SH-SY5Y (cell line): ENCODE data around the gene PLEKHG1.

ENCODE experiments used
- GATA2 ChIP-seq: IDR thresholded peaks from 2 replicates; pipeline ENCODE4 v1.6.1; 2011; ENCODE audit warnings: mild to moderate bottlenecking, low read depth, low read length
- GATA3 ChIP-seq: IDR thresholded peaks from 2 replicates; pipeline ENCODE4 v1.6.1; 2011; ENCODE audit warnings: low read depth, mild to moderate bottlenecking, low read length, moderate library complexity

PLEKHG1 gene

DNA sequence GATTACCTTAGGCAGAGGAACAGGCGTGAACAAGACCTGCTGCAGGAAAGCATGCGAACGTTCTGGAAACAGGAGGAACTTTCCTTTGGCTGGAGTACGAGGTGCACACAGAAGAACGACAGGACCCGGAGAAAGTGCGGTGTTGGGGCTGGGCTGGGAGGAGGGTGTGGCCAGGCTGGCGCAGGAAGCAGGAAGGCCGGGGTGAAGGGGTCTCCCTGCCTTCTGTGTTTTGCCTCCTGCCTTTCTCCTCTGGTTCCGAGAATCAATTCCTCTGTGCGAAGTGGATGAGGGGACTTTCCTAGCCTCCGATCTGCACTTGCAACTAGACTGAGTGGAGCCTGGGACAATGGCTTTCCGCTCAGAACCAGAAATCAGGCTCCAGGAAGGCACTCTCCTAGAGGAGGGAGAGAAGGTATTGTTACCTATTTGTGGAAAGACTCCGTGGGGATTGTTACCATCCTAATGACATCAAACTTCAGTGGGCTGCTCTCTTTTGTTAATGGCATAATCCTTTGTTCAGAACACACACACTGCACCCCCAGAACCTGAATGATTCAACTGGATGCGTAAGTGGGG lies 22.9 kb upstream of the PLEKHG1 start:
- TF ChIP-seq GATA2: no peak
- no peak for TF ChIP-seq GATA3

DNA sequence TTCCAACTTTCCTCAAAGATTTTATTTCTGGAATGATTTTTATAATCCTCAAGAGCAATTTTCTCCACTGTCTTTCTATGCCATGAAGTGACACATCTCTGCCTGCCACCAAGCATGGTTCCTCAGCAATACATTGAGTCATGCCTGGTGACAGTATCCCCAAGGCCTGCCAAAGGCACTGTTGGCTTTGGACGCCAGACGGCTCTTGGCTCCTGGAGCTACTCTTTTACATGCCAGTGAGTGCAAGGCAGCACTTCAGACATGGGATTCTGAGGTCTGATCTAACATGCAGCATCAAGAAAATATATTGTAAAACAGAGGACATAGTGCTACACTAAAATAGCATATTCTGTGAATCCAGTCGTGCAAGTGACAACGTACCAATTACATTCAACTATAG lies 20.1 kb upstream of the PLEKHG1 start:
- TF ChIP-seq GATA3 (no peak), GATA2 (no peak)

DNA sequence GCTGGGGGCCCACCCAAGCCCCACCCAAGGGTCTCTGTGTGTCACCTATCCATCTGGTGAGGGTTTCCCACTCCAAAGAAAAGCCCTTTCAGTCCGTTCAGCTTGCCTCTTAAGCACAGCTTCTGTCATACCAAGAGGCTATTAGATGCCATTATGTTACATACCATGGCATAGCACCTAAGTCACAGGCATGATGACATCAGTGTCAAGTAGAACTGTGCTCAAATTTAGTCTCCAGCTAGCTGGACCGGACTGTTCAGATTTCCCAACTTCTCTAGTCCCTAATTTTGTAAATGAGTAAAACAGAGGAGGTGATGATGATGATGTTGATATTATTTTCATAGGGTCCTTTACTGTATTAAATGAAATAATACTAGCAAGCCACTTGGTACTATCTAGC lies 19.2 kb upstream of the PLEKHG1 start:
- TF ChIP-seq GATA2: no peak
- TF ChIP-seq GATA3: no peak

DNA sequence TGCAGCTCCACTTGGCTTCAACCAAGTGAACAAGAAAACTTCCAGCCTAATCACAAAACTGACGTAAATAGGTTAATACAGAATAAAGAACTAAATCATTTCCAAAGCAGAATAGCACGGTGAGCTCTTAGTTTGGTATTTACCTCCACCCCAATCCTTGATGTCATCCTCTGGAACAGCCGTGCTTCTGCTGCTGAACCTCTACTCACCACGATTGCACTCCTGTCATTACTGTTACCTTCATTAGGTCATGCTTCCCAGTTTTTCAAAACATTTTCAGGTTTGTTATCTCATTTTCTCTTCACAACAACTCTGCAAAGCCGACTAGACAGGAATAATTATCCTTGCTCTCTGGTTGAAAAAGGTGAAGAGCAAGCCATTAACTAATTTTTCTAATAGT lies 15.6 kb upstream of the PLEKHG1 start:
- TF ChIP-seq GATA3 (no peak), GATA2 (no peak)

DNA sequence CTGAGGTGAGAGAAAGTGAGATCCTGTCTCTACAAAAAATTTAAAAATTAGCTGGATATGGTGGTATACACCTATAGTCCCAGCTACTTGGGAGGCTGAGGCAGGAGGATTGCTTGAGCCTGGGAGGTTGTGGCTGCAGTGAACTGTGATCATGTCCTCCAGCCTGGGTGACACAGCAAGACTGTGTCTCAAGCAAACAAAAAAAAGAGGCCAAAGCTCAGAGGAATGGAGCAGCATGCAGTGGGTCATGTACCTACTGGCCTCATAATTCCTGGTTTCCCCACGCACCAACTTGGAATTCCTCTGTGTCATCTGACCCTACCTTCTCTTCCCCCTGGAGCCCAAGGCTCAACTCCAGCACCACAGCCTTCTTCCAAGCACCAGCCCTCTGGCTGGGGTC lies 15.1 kb upstream of the PLEKHG1 start:
- TF ChIP-seq GATA3 (no peak), GATA2 (no peak)

DNA sequence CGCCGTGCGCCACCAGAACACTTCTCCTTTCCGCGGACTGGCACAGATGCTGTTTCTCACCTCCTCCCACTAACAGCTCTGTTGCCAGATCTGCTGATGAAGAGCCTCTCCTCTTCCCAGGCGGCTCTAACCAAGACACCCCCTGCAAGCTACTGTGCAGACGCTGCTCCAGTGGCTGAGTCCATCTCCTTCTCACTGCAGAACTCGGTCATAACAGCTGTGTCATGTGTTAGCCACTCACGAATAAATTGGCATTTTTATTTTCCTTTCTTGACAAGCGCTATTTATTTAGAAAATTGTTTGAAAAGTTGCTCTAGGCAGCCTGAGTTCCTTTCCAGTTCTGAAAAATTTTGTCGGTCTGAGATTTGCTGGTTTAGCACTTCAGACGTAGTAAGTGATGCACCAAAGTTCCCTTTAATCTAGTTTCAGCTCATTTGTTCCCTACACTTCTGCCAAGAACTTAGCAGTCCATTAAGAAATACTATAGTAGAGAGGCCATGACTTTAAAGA lies 12.8 kb upstream of the PLEKHG1 start:
- TF ChIP-seq GATA2 (no peak), GATA3 (no peak)

DNA sequence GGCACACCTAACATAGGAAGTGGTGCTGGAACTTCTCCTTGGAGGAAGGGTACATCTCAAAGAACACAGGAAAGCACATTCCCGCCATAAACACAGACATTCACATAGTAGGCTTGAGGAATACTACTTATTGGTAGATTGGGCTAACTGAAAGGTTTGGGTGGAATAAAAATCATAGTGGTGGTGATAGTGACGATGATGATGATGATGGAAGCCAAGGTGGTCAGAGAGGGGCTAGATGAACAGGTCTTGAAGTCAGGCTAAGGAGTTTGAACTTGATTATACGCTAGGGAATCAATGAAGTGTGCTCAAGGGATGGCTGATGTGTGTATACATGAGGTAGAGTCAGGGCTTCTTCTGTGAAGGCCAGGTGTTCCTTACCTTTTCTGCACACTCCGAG lies 12.0 kb upstream of the PLEKHG1 start:
- no peak for TF ChIP-seq GATA3
- TF ChIP-seq GATA2: no peak

DNA sequence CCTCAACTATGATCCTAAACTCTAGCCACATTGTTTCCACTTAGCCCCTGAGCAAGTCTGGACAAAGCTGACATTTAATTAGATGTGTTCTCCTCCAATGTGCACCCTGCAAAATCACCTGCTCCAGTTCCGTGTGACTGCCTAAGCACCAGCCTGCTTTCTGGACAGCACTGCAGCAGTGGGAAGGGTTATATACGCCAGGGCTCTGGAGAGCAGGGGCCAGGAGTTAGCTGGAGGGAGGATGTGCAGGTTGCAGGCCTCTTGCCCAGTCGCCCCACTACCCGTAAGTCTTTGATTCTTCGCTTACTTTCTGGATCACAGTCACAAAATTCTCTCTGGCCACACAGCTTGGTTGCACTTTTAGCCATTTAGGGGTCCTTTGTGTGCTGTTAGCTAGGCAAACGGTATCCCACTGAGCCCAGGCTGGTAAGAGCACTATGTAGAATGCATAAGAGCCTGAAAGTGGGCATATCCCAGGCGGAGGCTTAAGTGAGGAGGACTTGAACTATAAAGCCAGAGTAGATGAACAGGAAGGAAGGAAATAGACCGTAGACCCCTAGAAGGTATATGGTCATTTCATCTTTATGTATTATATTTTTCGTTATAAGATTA lies 10.7 kb upstream of the PLEKHG1 start:
- no peak for TF ChIP-seq GATA2
- no peak for TF ChIP-seq GATA3

DNA sequence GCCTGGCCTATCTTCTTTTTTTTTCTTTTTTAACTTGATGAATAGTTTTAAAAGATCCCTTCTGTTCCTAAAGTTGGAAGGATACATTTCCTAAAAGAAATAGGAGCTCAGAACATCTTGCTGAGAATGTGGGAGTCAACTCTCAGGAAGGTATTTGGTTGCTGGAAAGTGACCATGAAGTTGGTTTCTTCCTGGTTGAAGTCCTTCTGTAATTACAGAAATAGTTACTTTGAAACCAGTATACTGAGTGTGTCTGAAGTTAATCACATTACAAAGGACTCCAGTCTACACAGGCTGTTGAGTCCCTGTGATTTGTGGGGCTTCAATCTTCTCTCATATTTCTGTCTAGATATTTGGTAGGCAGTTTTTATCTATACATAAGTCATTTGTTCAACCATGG lies 9.8 kb upstream of the PLEKHG1 start:
- TF ChIP-seq GATA2: no peak

DNA sequence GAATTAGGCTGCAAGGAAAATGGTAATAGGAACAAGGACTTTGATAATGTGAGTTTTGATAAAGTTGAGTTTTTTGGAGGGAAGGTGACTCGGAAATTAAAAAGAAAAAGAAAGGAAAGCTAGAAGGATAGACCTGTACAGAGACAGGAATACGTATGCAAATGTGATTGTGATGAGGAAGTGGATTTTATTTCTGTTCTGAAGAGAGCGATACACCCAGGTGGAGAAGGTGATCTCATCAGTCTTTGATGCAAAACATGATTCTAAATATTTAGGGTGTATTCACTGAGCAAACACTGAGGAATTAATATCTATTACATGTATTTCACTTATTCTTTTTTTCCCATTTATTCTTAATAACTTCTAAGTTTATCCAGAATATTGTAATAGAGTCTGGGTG lies 9.2 kb upstream of the PLEKHG1 start:
- TF ChIP-seq GATA2: no peak
- TF ChIP-seq GATA3: no peak

DNA sequence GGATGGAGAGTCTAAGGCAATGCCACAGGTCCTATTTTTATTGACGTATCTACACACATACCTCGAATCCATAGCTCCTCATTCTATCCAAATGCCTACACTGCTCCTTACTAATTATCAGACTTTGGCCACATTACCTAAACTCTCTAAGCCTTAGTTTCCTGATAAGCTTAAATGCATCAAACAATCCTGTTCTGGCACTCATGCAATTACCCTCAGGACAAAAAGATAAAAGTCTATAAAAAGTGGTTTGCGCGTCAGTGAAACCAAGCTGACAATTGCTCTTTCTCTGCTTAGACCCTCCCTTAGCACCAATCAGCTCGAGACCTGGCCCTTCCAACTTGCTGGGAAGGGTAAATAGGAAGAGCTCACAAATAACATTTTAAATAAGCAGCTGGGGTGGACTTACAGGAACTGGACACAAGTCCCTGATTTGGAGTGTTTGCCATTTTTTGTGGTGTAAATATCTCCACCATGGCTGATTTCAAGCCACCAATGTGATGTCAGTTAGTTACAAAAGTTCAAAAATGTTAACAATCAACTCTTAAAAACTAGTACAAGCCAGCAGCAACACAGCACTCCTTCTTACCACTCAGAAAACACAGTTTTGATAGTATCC lies 7.2 kb upstream of the PLEKHG1 start:
- TF ChIP-seq GATA3 (no peak), GATA2 (no peak)

DNA sequence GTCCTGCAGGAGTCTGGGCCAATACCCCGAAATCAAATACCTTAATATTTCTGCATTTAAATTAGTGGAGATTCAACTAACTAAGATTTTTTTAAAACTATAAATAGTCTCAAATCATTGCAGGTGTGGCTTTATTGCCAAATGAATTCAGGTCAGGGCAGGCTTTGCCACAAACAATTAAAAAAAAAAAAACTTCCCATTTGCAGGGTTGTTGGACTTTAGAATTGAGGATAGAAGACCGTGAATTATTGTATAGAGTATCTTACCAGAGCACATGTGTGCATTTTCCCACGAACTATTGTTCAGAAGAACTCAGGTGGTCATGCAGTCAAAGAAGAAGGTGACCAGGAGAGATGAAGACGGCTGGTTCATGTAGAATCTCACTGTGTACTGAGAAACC lies 6.6 kb upstream of the PLEKHG1 start:
- TF ChIP-seq GATA3 (no peak), GATA2 (no peak)

DNA sequence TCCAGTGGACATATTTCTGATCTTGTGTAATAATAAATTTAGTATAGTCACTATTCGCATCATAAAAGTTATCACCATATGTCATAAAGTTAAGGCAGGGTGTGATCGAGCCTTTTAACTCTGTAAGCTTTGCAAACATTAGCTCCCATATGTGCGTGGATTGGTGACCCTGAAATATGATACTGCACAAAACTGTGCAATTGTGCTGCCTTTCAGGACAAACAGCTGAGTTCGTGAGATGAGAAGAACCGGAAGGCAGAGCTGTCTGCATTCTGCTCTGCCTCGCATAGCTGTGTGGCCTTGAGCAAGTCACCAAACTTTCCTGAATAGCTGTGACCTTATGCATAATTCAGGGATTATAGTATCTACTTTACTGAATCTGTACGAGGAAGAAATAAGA lies 3.2 kb upstream of the PLEKHG1 start:
- TF ChIP-seq GATA3: no peak
- no peak for TF ChIP-seq GATA2

DNA sequence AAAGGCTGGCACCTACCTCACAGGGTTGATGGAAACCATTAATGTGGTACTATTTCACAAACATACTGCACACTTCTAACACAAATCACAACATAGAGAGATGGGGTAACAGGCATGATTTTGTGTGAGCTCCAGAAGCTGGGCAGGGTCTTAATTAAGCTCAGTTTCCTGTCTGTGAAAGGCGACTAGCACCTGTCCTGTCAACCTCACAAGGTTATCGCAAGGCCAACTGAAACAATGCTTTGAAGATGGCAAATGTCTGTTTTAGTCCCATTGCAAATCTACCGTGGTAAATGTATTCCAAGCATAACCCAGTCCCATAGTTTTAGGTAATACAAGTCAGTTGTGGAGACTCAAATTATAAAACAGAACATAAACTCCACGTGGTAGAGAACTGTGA lies 1.3 kb upstream of the PLEKHG1 start:
- TF ChIP-seq GATA3: no peak
- TF ChIP-seq GATA2: no peak

DNA sequence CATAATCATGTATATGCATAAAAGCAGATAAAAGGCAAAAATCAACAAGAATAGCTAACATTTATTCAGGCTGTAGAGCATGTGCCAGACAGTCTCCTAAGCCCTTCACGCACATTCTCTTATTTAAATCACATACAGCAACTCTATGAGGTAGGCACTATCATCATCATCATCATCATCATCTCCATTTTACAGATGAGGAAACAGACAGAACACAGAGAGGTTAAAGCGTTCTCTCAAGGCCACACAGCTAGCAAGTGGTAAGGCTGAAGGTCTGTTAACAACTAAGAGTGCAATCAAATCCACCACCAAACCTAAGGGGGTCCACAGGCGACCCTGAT lies 857 bp upstream of the PLEKHG1 start:
- TF ChIP-seq GATA2 (no peak), GATA3 (no peak)

DNA sequence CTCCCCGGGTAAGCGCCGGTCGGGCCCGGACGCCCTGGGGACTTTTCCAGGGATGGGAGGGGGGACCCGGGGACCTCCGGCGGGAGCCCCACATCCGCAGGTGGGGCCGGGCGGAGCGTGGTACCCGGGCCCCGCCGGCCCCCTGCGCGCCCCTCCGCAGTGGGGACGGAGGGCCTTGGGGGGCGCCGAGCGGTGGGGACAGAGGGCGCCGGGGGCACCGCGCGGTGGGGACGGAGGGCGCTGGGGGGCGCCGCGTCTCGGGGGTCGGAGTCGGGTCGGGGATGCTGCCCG lies 270 bp downstream of the PLEKHG1 start:
- TF ChIP-seq GATA2: no peak
- no peak for TF ChIP-seq GATA3
